ENCODE measurements around the gene NTHL1.
A peak's percentile ranks its signal among the peaks of the same experiment; 100 is the strongest.
"Not testable (repeated sequence)": the region's sequence is repeated elsewhere in the genome, so short reads cannot be mapped to it uniquely, and the experiment has no call there.

Gene NTHL1

DNA sequence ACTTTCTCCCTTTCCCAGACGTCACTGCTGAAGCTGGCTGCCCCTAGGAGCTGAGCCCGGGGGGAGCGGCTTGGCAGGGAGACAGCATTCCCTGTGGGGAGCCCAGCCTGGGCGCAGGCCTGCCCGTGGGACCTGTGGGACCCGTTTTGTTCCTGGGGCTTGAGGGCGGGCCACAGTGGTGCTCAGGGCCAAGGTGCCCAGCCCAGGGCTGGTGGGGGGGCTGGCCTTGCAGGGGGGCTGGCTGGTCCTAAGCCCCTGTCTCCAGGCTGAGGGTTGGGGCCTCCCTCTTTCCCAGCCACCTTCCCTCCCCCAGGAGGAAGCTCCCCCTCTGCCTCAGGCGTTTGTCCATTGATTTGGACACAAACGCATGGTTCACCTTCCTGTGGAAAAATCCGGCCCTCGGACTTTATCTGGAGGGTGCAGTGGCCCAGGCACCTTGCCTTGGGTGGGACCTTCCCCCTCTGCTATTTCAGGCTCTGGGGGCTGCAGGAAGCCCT, 16.5 kb downstream of the NTHL1 start:
- no peak for DNase-seq

DNA sequence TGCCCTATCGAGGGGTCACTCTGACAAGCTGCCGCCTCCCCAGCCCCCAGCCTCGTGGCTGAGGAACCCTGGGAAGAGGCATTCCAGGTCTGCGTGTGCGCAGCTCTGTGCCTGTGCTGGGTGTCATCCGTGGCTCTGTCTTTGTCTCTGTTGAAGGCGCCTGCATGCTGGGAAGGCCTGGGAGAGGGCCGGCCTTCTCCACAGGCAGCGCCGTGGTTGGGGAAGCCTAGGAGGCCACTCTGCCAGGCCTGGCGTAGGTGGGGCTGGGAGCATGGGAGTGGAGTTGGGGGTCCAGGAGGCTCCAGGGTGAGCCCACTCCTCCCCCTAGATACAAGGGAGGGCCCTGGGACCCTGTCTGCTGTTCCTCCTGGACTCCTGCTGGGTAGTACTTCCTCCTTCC, 17.6 kb downstream of the NTHL1 start:
- DNase-seq, result no peak

DNA sequence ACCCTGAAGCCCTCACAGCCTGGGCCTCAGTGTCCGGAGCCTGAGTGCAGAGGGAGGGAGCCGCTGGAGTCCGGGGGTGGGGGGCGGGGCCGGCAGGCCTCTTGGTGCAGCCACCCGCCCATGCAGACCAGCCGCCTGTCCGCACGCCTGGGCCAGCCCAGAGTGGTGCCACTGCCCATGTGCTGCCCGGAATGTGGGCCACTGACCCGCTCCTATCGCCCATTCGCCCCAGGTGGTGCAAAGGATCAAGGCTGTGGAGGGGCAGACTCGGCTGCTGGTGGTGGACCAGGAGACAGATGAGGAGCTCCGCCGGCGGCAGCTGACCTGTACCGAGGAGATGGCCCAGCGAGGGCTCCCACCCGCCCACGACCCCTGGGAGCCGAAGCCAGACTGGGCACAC, 18.3 kb downstream of the NTHL1 start:
- DNase-seq, result no peak

- no peak for DNase-seq
Measured at GRCh38 chr16:2028620-2029220, 18.9 kb downstream of the NTHL1 start.

- DNase-seq, result no peak
Measured at GRCh38 chr16:2028146-2028545, 19.5 kb downstream of the NTHL1 start.

GRCh38 chr16:2027024-2028010, 20.3 kb downstream of the NTHL1 start:
- peak in 1 of 51 donors; percentile 58 for DNase-seq

DNA sequence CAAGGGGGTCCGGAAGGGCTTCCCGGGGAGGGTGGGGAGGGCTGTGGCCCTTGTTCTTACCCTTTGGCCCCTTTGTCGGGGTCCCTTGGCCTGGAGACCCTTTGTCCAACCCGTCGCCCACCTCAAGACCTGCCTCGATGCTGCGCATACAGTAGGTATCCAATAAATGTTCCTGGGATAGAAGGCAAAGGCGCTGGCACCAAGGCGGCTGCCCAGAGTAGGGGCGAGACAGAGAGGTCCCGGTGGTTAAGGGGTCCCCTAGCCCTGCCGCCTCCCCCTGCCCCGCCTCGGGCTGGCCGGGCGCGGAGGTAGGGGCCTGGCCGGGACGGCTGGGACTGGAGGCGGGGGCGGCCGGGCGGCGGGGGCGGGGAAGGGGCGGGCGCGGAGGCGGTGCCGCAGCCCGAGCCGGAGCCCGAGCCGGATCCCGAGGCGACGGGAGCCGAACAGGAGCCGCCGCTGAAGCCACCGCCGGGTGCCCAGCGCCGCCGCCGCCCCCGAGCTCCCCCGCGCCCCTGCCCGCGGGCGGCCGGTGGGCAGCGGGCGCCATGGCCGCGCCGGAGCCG, 21.1 kb downstream of the NTHL1 start, which contains the start of gene NHERF2:
Gene NHERF2, plus strand, starts transcription at position 442 of the 563 bp plus-strand sequence. Its CDS starts 104 bp downstream, at position 546.
- DNase-seq, result peak in 22 of 51 donors; percentile 5 to 67 (median 25)

DNA sequence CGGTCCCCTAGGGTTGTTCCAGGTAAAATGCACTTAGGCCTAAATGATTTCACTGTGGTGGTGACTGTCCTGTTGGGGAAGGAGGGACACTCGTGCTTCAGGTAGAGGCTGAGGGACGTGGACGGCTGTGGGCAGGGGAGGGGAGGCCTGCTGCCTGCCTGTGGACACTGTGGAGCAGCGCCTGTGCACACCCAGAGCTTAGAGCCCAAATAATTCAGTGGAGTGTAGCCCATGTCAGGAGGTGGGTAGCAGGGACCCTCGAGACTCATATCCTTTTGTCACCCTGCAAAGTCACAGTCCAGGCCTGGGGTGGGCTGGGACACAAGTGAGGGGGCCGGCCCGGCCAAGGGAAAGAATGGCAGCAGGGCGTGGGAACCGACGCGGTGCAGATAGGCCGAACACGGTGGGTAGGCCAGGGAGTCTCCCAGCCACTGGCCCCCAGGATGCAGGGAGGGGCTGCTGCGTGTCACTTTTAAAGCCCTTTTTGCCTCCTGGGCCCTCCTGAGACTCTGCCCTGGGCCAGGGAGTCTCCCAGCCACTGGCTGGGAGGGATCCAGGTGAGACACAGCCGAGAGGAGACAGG, 21.7 kb downstream of the NTHL1 start:
- no peak for DNase-seq

- DNase-seq, result no peak
Measured at GRCh38 chr16:2025251-2025650, 22.4 kb downstream of the NTHL1 start.

- no peak for DNase-seq
Measured at GRCh38 chr16:2024032-2024420, 23.6 kb downstream of the NTHL1 start.

GRCh38 chr16:2023092-2024031, 24.3 kb downstream of the NTHL1 start:
- DNase-seq, result peak; percentile 48 to 98 (median 85)

DNA sequence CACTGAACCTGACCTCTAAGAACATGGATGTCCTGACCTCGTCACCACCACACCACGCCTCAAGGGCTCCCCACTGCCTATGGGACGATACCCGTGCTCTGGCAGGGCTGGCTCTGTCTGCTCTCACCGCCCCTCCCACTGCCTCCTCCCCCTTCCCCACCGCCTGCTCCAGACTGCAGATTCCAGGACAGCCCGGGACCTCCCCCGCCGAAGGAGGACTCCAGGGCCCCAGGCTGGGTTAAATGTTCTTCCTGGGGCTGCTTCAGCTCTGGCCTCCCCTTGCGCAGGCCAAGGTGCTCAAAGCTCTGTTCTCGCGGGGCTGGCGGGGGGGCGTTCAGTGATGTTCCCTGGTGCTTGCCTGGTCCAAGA, 24.9 kb downstream of the NTHL1 start:
- no peak for DNase-seq

DNA sequence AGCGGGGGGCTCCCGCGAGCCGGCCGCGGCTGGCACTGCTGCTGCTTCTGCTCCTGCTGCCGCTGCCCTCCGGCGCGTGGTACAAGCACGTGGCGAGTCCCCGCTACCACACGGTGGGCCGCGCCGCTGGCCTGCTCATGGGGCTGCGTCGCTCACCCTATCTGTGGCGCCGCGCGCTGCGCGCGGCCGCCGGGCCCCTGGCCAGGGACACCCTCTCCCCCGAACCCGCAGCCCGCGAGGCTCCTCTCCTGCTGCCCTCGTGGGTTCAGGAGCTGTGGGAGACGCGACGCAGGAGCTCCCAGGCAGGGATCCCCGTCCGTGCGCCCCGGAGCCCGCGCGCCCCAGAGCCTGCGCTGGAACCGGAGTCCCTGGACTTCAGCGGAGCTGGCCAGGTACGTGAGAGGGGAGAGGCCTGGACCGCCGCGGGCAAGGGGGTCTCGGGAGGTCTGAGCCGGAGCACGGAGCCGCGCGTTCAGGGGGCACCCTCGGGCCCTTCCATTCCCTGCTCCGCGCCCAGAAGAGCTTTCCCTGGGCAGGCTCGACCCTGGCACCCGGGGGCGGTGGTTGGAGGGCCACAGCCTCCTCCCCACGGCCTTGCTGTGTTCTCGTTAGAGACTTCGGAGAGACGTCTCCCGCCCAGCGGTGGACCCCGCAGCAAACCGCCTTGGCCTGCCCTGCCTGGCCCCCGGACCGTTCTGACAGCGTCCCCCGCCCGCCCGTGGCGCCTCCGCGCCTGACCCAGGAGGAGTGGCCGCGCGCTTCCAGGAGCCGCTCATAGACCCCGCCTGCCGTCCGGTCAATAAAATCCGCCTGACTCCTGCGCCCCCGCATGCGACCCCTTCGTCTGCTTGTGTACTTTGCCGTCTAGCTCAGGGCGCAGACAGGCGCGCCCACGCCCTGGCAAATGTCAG, 27.5 kb downstream of the NTHL1 start:
- DNase-seq, result no peak

DNA sequence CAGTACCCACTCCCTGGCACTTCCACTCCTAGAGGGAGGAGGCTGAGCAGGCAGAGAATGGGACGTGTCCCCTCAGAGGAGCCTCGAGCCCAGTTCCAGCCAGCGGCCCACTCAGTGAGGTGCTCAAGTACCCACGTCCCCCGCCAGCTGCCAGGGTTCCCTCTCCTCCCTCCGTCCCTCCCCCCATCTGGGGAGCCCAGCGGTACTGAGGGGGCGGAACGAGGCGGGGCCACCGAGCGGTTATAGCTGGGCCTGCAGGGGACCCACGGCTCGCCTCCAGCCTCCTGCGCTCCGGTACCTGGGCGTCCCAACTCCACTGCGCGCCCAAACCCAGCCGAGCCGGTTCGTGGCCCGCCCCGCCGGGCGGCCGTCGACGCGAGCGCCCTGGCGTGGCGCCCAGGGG, 28.1 kb downstream of the NTHL1 start, which contains the start of gene NPW:
Gene NPW, plus strand, starts transcription at position 268 of the 403 bp plus-strand sequence.
- DNase-seq, result no peak

DNA sequence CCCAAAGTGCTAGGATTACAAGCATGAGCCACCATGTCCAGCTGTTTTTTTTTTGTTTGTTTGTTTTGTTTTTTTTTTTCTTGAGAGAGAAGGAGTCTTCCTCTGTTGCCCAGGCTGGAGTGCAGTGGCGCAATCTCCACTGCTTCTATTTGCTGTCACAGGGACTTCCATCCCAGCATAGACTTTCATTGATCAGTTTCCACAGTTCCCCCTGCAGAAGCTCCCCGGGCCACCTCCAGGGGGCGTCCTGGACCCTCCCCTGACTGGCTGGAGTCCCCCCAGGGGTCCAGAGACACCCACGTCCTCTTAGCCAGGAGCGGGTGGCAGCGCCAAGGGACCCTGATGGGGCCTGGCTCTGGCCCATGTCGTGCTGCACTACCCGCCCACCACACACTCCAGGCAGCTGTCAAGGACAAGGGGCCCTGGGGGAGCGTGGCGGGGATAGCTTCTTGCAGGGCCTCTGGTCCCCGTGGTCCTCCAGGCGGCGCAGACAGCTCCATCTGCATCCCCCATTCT, 31.2 kb downstream of the NTHL1 start:
- DNase-seq, result no peak

- no peak for DNase-seq
Measured at GRCh38 chr16:2015947-2016208, 31.8 kb downstream of the NTHL1 start.

DNA sequence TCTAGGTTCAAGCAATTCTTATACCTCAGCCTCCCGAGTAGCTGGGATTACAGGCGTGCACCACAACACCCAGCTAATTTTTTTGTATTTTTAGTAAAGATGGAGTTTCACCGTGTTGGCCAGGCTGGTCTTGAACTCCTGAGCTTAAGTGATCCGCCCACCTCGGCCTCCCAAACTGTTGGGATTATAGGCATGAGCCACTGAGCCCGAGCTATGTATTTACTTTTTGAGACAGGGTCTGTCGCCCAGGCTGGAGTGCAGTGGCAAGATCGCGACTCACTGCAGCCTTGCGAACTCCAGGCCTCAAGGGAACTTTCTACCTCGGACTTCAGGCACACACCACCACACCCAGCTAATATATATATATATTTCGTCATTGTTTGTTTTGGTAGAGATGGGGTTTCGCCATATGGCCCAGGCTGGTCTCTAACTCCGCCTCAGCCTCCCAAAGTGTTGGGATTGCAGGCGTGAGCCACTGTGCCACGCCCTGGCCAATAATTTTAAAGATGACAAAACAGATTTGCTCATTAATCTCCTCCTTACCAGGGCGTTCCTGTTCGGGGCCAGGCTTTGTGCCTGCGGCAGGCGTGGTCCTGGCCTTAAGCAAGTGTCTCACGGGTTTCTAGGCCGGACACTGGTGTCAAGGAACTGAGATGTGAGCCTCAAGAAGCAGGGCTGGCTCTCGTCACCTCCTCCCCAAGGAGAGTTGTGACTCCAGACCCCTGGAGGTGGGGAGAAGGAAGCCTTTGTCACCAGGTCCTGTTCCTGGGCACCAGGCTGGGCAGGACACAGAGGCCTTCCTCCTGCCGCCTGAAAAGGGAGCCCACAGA, 32.3 kb downstream of the NTHL1 start:
- no peak for DNase-seq

DNA sequence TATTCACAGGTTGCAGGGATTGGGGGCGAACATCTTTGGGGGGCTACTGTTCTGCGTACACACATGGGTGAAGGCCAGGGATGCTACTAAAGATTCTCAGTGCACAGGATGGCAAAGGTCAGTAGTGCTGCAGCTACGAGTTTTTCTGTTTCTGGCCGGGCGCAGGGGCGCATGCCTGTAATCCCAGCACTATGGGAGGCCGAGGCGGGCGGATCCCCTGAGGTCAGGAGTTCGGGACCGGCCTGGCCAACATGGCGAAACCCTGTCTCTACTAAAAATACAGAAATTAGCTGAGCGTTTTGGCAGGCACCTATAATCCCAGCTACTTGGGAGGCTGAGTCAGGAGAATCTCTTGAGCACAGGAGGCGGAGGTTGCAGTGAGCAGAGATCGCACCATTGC, 34.1 kb downstream of the NTHL1 start:
- DNase-seq, result no peak

DNA sequence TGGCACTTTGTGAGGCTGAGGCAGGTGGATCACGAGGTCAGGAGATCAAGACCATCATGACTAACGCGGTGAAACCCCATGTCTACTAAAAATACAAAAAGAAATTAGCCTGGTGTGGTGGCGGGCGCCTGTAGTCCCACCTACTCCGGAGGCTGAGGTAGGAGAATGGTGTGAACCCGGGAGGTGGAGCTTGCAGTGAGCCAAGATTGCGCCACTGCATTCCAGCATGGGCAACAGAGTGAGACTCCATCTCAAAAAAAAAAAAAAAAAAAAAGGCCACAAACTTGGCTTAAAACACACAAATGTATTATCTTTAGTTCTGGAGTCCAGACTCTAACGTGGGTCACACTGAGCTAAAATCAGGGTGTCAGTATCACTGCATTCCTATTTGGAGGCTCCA, 35.9 kb downstream of the NTHL1 start:
- not testable (repeated sequence) for DNase-seq
